Spleen (tissue), 11 donors: ENCODE results near the gene EFNA2. TPM values are rescaled to one million over a fixed set of nuclear protein-coding genes. Genes with fewer than 3 reads are reported as not detected.

Experiments used
- DNase-seq: peaks from one replicate; pipeline ENCODE4 v3.0.0-alpha.2; 2020
- H3K27ac ChIP-seq, 8 donors: fragments of 200-600 bp; sonication (generic) in 7 of 8; 1 replicate in 4 of 8; 2 replicates in 4 of 8; pipeline versions ENCODE4 v1.5.0 to v1.8.0; 2016 to 2021; ENCODE audit warnings: inconsistent platforms in 4 of 8, mild to moderate bottlenecking in 4 of 8, moderate library complexity in 1 of 8
- H3K27me3 ChIP-seq, 7 donors: fragments of 200-600 bp; sonication (generic) in 6 of 7; replicated peaks in 1 of 7; 1 replicate in 4 of 7; 2 replicates in 3 of 7; pipeline versions ENCODE4 v1.5.0 to v1.8.0; 2016 to 2021; ENCODE audit warnings: inconsistent platforms in 3 of 7, mild to moderate bottlenecking in 1 of 7
- H3K36me3 ChIP-seq, 6 donors: fragments of 200-600 bp; sonication (generic) in 5 of 6; 1 replicate in 4 of 6; 2 replicates in 2 of 6; pipeline versions ENCODE4 v1.5.0 to v1.8.0; 2016 to 2021; ENCODE audit warnings: inconsistent platforms in 2 of 6
- H3K4me1 ChIP-seq, 6 donors: fragments of 200-600 bp; sonication (generic) in 5 of 6; 1 replicate in 3 of 6; 2 replicates in 3 of 6; pipeline versions ENCODE4 v1.5.0 to v1.8.0; 2016 to 2021; ENCODE audit warnings: inconsistent platforms in 3 of 6
- H3K4me3 ChIP-seq, 8 donors: fragments of 200-600 bp; sonication (generic) in 7 of 8; 1 replicate in 4 of 8; 2 replicates in 4 of 8; pipeline versions ENCODE4 v1.5.0 to v1.8.0; 2016 to 2021; ENCODE audit warnings: inconsistent platforms in 4 of 8, mild to moderate bottlenecking in 4 of 8, moderate library complexity in 2 of 8
- H3K9me3 ChIP-seq, 8 donors: fragments of 200-600 bp; sonication (generic) in 7 of 8; 1 replicate in 4 of 8; 2 replicates in 4 of 8; pipeline versions ENCODE4 v1.5.0 to v1.8.0; 2016 to 2021; ENCODE audit warnings: inconsistent platforms in 4 of 8
- POLR2A ChIP-seq, 3 donors: fragments of 450-650 bp; IDR thresholded peaks; one replicate each; pipeline ENCODE4 v1.5.1; 2017; ENCODE audit warnings: antibody characterized with exemption in 3 of 3, mild to moderate bottlenecking in 1 of 3
- POLR2AphosphoS5 ChIP-seq, 3 donors: sonication (generic); formaldehyde crosslinking; IDR thresholded peaks; one replicate each; pipeline ENCODE4 v1.5.1; 2017; ENCODE audit warnings: antibody characterized with exemption in 3 of 3
- WGBS, 5 donors: extraction: QIAGEN DNeasy Blood & Tissue Kit in 3 of 5; methylation state at CpG; one replicate each; pipeline versions ENCODE4 v1.1.5 to v1.1.7; 2013 to 2018; 5-methylcytosine and 5-hydroxymethylcytosine counted together
- intact Hi-C: fragments of 100-400 bp; cut with DNase I; formaldehyde crosslinking; loops from one replicate; pipeline ENCODE4 v1.15.0; 2023; ENCODE audit warnings: low total_unique reads
- polyA plus RNA-seq, 3 donors: library from polyadenylated mRNA; stranded (reverse); fragments of 200-250 nt; gene quantifications; one replicate each; pipeline ENCODE4 v1.2.1, GENCODE V29; 2013
- total RNA-seq, 7 donors: library from RNA; depleted of rRNA in 3 of 7; stranded (reverse); fragments of >200 nt in 3 of 7; fragmentation: NEBNext Ultra II Directional in 4 of 7; extraction: Animal tissue kit (Norgen Biotek cat#: 25700) in 4 of 7; gene quantifications; one replicate each; pipeline versions ENCODE4 v1.1.0 to v1.2.1, GENCODE V29; 2016 to 2021
- TF ChIP-seq, protein P1 (sequence below), 11 experiments: fragments of 200-600 bp in 7 of 11; fragments of 450-650 bp in 4 of 11; sonication (generic) in 4 of 11; IDR thresholded peaks in 8 of 11; conservative IDR thresholded peaks in 3 of 11; 1 replicate in 7 of 11; 2 replicates in 4 of 11; pipeline versions ENCODE4 v1.4.0 to v1.8.0; 2016 to 2021; ENCODE audit warnings: antibody characterized with exemption in 11 of 11, inconsistent platforms in 4 of 11, mild to moderate bottlenecking in 1 of 11
- donor health status: healthy with polysubstance abuse.
- donor health status: DM: no; HTN: no; CAD: no; lungs with moderate emphysema.
- donor health status: DM: no; HTN: no; CAD: no.
- donor health status: Bipolar disorder and iron deficiency.
- donor health status: healthy.
- donor health status: DM: no; HTN: no; CAD: no.
- donor health status: DM: yes; HTN: yes; CAD: no.

EFNA2 gene
- total and polyA plus RNA-seq, 10 donors, result not detected

DNA sequence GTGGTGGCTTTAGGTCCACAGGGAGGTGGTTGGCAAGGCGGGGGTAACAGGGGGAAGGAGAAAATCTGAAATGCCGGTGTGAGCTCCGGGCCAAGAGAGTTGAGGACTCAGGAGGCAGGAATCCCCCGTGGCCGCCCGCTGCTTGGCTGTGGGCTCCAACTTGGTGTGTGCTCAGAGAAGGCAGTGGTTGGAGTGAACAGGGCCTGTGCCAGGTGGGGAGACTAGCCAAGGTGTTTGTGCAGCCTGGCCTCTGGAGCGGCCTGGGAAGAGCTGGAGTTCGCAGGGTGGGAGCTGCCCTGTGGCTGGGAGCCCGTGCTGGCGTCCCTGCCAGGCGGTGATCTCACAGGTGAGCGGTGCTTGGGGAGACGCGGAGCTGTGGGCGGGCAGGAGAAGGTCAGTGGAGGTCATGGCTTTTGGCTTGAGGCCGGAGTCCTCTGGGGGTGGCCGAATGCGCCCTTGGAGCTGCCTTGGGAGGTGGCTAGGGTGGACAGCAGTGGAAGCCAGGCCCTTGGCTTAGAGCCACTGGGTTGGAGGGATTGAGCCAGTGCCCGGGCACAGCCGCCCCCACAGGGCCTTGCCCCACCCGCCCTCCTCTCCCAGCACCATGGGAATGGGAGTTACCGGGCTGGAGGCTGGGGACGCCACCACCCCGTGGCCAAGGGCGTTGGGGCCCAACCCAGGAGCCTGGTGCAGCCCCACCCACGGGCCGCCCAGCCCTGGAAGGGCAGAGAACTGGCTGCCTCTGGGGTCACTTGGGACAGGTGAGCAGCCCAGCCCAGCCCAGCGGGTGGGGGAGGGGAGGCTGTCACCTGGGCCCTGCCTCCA, 23.7 kb upstream of the EFNA2 start:
- peaks cover 78 to 100% (median 98%) of the 10 kb centered on the region in 6 donors for H3K4me1 ChIP-seq
- H3K27ac ChIP-seq, result peak overlapping the region; percentile 93 to 100 (median 99)
- H3K4me3 ChIP-seq, result peak overlapping the region; percentile 63 to 80 (median 66)
- peak; percentile 90 for DNase-seq
- H3K27me3 ChIP-seq, result no peaks in the 10 kb centered on the region
- no peaks in the 10 kb centered on the region for H3K9me3 ChIP-seq
- intact Hi-C loops, result no loop called here
- TF ChIP-seq, protein P1, sequence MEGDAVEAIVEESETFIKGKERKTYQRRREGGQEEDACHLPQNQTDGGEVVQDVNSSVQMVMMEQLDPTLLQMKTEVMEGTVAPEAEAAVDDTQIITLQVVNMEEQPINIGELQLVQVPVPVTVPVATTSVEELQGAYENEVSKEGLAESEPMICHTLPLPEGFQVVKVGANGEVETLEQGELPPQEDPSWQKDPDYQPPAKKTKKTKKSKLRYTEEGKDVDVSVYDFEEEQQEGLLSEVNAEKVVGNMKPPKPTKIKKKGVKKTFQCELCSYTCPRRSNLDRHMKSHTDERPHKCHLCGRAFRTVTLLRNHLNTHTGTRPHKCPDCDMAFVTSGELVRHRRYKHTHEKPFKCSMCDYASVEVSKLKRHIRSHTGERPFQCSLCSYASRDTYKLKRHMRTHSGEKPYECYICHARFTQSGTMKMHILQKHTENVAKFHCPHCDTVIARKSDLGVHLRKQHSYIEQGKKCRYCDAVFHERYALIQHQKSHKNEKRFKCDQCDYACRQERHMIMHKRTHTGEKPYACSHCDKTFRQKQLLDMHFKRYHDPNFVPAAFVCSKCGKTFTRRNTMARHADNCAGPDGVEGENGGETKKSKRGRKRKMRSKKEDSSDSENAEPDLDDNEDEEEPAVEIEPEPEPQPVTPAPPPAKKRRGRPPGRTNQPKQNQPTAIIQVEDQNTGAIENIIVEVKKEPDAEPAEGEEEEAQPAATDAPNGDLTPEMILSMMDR (IDR thresholded peaks at IDR 0.05 in 8 of 11, conservative IDR thresholded peaks at IDR 0.05 in 3 of 11), result no peak
- TF ChIP-seq POLR2AphosphoS5 (IDR thresholded peaks at IDR 0.05), result peak; percentile 1 to 48 (median 39)
- WGBS, 5 donors, result 23 to 37% (median 31%) methylated on average over 23 to 28 of the region's 28 CpGs
- H3K36me3 ChIP-seq, result peaks cover 0 to 20% (median 12%) of the 10 kb centered on the region in 6 donors

DNA sequence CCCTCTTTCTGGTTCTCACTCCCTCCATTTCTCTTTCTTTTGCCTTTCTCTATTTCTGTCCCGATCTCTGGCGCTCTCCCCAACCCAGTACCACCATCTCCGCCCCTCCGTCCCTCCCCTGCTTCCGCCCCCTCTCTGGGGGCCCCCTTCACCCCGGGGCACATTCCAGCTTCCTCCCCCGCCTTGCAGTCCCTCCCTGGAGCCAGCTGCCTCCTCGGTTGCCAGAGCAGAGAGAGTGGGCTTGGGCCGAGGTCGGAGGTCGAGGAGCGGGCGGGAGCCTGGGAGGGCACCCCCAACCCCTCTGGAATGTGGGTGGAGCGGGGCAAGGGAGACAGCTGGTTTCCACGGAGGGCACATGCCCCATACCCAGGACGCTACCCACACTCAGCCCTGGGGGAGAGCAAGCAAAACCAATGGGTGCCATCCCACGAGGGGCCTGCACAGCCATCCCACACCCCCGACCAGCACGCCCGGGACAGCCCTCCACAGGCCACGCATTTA, 23.0 kb upstream of the EFNA2 start:
- Histone ChIP-seq H3K4me3 (peak overlapping the region in 7 of 8 donors; percentile 64 to 80 (median 66)), H3K4me1 (peaks cover 78 to 100% (median 98%) of the 10 kb centered on the region in 6 donors)

DNA sequence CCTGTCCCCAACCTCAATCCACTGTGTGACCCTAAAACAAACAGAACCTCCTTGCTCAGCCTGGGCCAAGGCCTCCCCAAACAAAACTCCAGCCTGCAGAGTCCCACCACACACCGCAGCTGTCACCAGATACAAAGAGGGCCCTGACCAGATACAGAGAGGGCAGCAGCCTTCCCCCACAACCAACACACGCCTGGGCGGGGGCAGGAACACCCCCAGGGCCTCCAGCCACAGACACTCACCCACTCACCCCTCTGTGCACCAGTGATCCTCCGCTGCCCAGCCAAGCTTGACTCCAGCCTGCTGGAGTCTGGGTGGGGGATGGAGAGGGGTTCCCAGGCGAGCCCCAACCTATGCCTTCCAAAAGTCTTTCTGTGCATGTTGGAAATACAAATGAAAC, 22.5 kb upstream of the EFNA2 start:
- Histone ChIP-seq H3K27ac (peak overlapping the region in 7 of 8 donors; percentile 96 to 100 (median 99)), H3K4me3 (peak overlapping the region in 3 of 8 donors; percentile 64 to 78 (median 65)), H3K4me1 (peaks cover 78 to 100% (median 98%) of the 10 kb centered on the region in 6 donors), H3K9me3 (no peaks in the 10 kb centered on the region), H3K27me3 (no peaks in the 10 kb centered on the region), H3K36me3 (peaks cover 0 to 8% (median 1%) of the 10 kb centered on the region in 6 donors)
- WGBS, 5 donors, result 35 to 59% (median 48%) methylated on average over 4 to 5 of the region's 5 CpGs
- intact Hi-C loops, result no loop called here
- DNase-seq, result peak; percentile 84
- TF ChIP-seq POLR2AphosphoS5 (IDR thresholded peaks at IDR 0.05), result peak in 1 of 3 donors; percentile 59
- TF ChIP-seq, protein P1 (IDR thresholded peaks at IDR 0.05 in 8 of 11, conservative IDR thresholded peaks at IDR 0.05 in 3 of 11), result no peak

More for the DNA sequence above, 23.0 kb upstream of the EFNA2 start:
- H3K27ac ChIP-seq, result peak overlapping the region; percentile 93 to 100 (median 99)
- 35 to 54% (median 40%) methylated on average over 18 to 21 of the region's 21 CpGs for WGBS, 5 donors
- intact Hi-C loops, result no loop called here
- TF ChIP-seq POLR2AphosphoS5 (IDR thresholded peaks at IDR 0.05) (peak in 2 of 3 donors; percentile 13 to 69), POLR2A (IDR thresholded peaks at IDR 0.05) (no peak)
- TF ChIP-seq, protein P1 (IDR thresholded peaks at IDR 0.05 in 8 of 11, conservative IDR thresholded peaks at IDR 0.05 in 3 of 11), result no peak
- peak; percentile 87 for DNase-seq
- no peaks in the 10 kb centered on the region for H3K9me3 ChIP-seq
- peaks cover 0 to 13% (median 5%) of the 10 kb centered on the region in 6 donors for H3K36me3 ChIP-seq
- H3K27me3 ChIP-seq, result no peaks in the 10 kb centered on the region
